GM12878 (cell line): ENCODE results near the gene TNNT2.

Source experiments
- ASH2L ChIP-seq: fragments of 300-600, 200-600 bp; sonication (generic); IDR thresholded peaks from 2 replicates; pipeline ENCODE4 v1.6.1; 2017; ENCODE audit warnings: low read depth, mild to moderate bottlenecking, borderline replicate concordance
- ZNF217 ChIP-seq: fragments of 450-650 bp; IDR thresholded peaks from 2 replicates; pipeline ENCODE4 v1.6.1; 2017; ENCODE audit warnings: antibody characterized with exemption, mild to moderate bottlenecking

GRCh38 chr1:201320168-201320788, 57.2 kb downstream of the TNNT2 start:
- TF ChIP-seq ZNF217 = no peak
- no peak for TF ChIP-seq ASH2L
